ENCODE results near the gene SLC16A5. TPM values are rescaled to one million over a fixed set of nuclear protein-coding genes. Genes with fewer than 3 reads are reported as not detected.

The SLC16A5 gene
- total RNA-seq, 1 experiment from 2014 or later, result 32.4 TPM

GRCh38 chr17:75060434-75061054 lies 27.2 kb upstream of the SLC16A5 start:
- no peaks in the 10 kb centered on the region for H3K4me1 Mint-ChIP-seq
- 0 out of 2 replicates have a peak overlapping the region, but pooled peaks have one; percentile 12 for H3K27ac Mint-ChIP-seq
- ChIA-PET CTCF (interaction anchor here (0.5 to 3.1 kb wide), 22 partner anchors 9 to 210 kb away, joined by 3 to 13 read pairs (median 6); partner anchors contain the start of genes ARMC7, MIF4GD, NT5C and SLC16A5), POLR2A (interaction anchor here (1.3 kb wide), 1 partner anchor 48 kb away, joined by 3 read pairs; the partner anchor contains the start of gene MRPL58)
- TF ChIP-seq EMX1 (CRISPR knock-in tag; IDR thresholded peaks at IDR 0.05) (no peak), NFYB (CRISPR knock-in tag; conservative IDR thresholded peaks at IDR 0.05; ENCODE audit: low read depth) (no peak), TP53 (CRISPR knock-in tag; IDR thresholded peaks at IDR 0.05) (no peak), ATF6 (CRISPR knock-in tag; IDR thresholded peaks at IDR 0.05) (no peak), MYBL2 (CRISPR knock-in tag; IDR thresholded peaks at IDR 0.05) (no peak), ERG (CRISPR knock-in tag; IDR thresholded peaks at IDR 0.05) (no peak), ZNF396 (CRISPR knock-in tag; IDR thresholded peaks at IDR 0.05; ENCODE audit: borderline replicate concordance) (no peak), FOXP1 (CRISPR knock-in tag; IDR thresholded peaks at IDR 0.05; ENCODE audit: borderline replicate concordance) (no peak), NFE2L1 (CRISPR knock-in tag; IDR thresholded peaks at IDR 0.05) (no peak), GABPB1 (CRISPR knock-in tag; IDR thresholded peaks at IDR 0.05) (no peak), NR3C1 (CRISPR knock-in tag; conservative IDR thresholded peaks at IDR 0.05; ENCODE audit: low read depth) (no peak)
- DNase-seq (ENCODE audit: low spot score) (no peak), ATAC-seq (no peak)
- no peaks in the 10 kb centered on the region for H3K27me3 Mint-ChIP-seq (ENCODE audit: low read depth)
- H3K9me3 Mint-ChIP-seq, result no peaks in the 10 kb centered on the region
- no peak overlapping the region for H3K4me3 Mint-ChIP-seq
- H3K36me3 Mint-ChIP-seq, result peaks cover 67% of the 10 kb centered on the region

GRCh38 chr17:75061055-75061438 lies 26.7 kb upstream of the SLC16A5 start:
- no peaks in the 10 kb centered on the region for H3K4me1 Mint-ChIP-seq
- ChIA-PET CTCF (interaction anchor here (1.0 to 3.1 kb wide), 9 partner anchors 9 to 53 kb away, joined by 3 to 13 read pairs (median 9); partner anchors contain the start of gene ARMC7), POLR2A (interaction anchor here (1.3 kb wide), 1 partner anchor 48 kb away, joined by 3 read pairs; the partner anchor contains the start of gene MRPL58)
- no peaks in the 10 kb centered on the region for H3K9me3 Mint-ChIP-seq
- TF ChIP-seq FOXJ3 (CRISPR knock-in tag; IDR thresholded peaks at IDR 0.05; ENCODE audit: borderline replicate concordance), result no peak
- no peak for TF ChIP-seq PRDM15 (CRISPR knock-in tag; IDR thresholded peaks at IDR 0.05)
- no peak for TF ChIP-seq ZNF396 (CRISPR knock-in tag; IDR thresholded peaks at IDR 0.05; ENCODE audit: borderline replicate concordance)
- TF ChIP-seq MYBL2 (CRISPR knock-in tag; IDR thresholded peaks at IDR 0.05), result no peak
- no peak for TF ChIP-seq PRRX2 (CRISPR knock-in tag; IDR thresholded peaks at IDR 0.05)
- no peak for TF ChIP-seq E2F4 (CRISPR knock-in tag; IDR thresholded peaks at IDR 0.05; ENCODE audit: borderline replicate concordance, low read depth)
- TF ChIP-seq CREM (CRISPR knock-in tag; IDR thresholded peaks at IDR 0.05), result no peak
- no peak for TF ChIP-seq EMX1 (CRISPR knock-in tag; IDR thresholded peaks at IDR 0.05)
- TF ChIP-seq ZNF512 (CRISPR knock-in tag; IDR thresholded peaks at IDR 0.05; ENCODE audit: borderline replicate concordance), result no peak
- H3K27me3 Mint-ChIP-seq (ENCODE audit: low read depth), result no peaks in the 10 kb centered on the region
- ATAC-seq (no peak), DNase-seq (ENCODE audit: low spot score) (no peak)
- no peak overlapping the region for H3K4me3 Mint-ChIP-seq
- H3K36me3 Mint-ChIP-seq, result peaks cover 63% of the 10 kb centered on the region
- no peak overlapping the region for H3K27ac Mint-ChIP-seq
